ENCODE results near the gene EFCAB11. TPM values are rescaled to one million over a fixed set of nuclear protein-coding genes. Genes with fewer than 3 reads are reported as not detected.
"Not testable (repeated sequence)": the region's sequence is repeated elsewhere in the genome, so short reads cannot be mapped to it uniquely, and the experiment has no call there.

The EFCAB11 gene
- total RNA-seq, 4 donors from 2014 or later: 3.4 to 8.0 (median 5.5) TPM

DNA sequence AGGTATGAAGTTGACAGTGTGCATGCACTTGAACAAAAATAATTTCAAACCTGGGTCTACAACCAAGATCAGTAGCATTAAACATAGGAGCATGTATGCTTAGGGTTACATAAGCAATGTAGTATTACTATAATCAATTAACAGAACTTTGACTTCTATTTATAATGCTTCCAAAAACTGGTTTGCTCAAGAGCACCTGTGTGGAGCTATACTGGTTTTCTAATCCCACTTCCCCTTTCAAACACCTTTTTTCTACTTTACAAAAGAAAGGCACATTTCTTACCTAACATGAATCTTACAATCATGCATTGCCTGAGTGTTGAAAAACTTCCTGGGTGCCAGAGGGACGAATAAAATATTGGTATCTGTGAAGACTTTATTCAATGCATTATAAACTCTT lies 72.7 kb downstream of the EFCAB11 start:
- Histone ChIP-seq H3K27me3 (no peaks in the 10 kb centered on the region), H3K27ac (no peak overlapping the region), H3K9me3 (no peaks in the 10 kb centered on the region), H3K4me3 (no peak overlapping the region), H3K4me1 (no peaks in the 10 kb centered on the region), H3K36me3 (no peaks in the 10 kb centered on the region)
- TF ChIP-seq, protein P1, sequence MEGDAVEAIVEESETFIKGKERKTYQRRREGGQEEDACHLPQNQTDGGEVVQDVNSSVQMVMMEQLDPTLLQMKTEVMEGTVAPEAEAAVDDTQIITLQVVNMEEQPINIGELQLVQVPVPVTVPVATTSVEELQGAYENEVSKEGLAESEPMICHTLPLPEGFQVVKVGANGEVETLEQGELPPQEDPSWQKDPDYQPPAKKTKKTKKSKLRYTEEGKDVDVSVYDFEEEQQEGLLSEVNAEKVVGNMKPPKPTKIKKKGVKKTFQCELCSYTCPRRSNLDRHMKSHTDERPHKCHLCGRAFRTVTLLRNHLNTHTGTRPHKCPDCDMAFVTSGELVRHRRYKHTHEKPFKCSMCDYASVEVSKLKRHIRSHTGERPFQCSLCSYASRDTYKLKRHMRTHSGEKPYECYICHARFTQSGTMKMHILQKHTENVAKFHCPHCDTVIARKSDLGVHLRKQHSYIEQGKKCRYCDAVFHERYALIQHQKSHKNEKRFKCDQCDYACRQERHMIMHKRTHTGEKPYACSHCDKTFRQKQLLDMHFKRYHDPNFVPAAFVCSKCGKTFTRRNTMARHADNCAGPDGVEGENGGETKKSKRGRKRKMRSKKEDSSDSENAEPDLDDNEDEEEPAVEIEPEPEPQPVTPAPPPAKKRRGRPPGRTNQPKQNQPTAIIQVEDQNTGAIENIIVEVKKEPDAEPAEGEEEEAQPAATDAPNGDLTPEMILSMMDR (IDR thresholded peaks at IDR 0.05): no peak
- TF ChIP-seq POLR2A (IDR thresholded peaks at IDR 0.05): no peak
- intact Hi-C loops (cut with DNase I): no loop called here
- 70 to 100% methylated on average over 1 of the region's 1 CpG for whole genome bisulfite sequencing, 2 donors
- no peak for DNase-seq

DNA sequence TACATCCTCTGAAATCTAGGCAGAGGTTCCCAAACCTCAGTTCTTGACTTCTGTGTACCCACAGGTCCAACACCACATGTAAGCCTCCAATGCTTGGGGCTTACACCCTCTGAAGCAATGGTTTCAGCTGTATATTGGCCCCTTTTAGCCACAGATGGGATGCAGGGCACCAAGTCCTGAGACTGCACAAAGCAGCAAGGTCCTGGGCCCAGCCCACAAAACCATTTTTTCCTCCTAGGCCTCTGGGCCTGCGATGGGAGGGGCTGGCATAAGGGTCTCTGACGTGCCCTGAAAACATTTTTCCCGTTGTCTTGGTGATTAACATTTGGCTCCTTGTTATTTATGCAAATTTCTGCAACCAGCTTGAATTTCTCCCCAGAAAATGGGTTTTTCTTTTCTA lies 80.4 kb downstream of the EFCAB11 start:
- DNase-seq; H3K4me1 ChIP-seq; H3K4me3 ChIP-seq; intact Hi-C loops (cut with DNase I); H3K36me3 ChIP-seq; H3K27ac ChIP-seq; H3K27me3 ChIP-seq: not testable (repeated sequence)
- 86 to 90% methylated on average over 3 of the region's 3 CpGs for WGBS, 2 donors
- peaks cover 0 to 11% (median 5%) of the 10 kb centered on the region in 3 donors for H3K9me3 ChIP-seq

DNA sequence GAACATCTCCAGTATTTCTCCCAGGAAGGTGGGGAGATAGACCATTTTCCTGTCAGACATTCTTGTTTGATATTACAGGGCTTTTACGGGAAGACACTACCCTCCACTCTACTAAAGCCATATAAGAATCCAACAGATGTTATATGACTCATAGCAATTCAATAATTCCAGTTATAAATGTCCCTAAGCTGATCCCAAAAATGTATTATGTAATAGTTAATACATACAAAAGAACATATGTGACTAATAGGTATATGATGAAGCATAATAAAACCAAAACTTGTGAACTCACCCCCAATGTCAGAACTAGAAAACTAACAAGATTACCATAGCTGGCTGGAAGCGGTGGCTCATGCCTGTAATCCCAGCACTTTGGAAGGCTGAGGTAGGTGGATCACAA lies 84.2 kb downstream of the EFCAB11 start:
- Histone ChIP-seq H3K27me3 (no peaks in the 10 kb centered on the region), H3K9me3 (peaks cover 0 to 11% (median 11%) of the 10 kb centered on the region in 3 donors), H3K4me1 (peaks cover 0 to 22% (median 9%) of the 10 kb centered on the region in 3 donors), H3K36me3 (no peaks in the 10 kb centered on the region), H3K27ac (peak overlapping the region in 1 of 4 donors; percentile 42), H3K4me3 (no peak overlapping the region)
- no peak for TF ChIP-seq POLR2A (IDR thresholded peaks at IDR 0.05)
- TF ChIP-seq, protein P1 (IDR thresholded peaks at IDR 0.05): no peak
- 42 to 57% methylated on average over 2 of the region's 2 CpGs for WGBS, 2 donors
- intact Hi-C loops (cut with DNase I): no loop called here
- no peak for DNase-seq

DNA sequence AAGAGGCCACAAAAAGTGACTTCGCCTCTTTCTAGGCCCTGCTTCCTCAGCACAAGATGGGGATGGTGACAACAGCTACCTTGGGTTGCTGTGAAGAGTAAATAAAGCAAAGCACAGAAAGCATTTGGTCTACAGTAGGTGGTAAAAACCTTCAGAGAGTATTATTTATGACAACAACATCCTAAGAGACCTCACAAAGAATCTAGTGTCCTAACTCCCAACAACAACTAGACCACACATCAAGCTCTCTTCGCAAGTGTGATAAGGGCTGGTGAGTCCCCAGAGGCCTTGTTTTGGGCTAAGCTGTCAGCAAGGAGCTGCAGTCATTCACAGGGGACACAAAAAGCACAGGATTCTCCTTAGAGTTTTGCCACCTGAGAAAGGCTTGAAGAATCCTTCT lies 84.9 kb downstream of the EFCAB11 start:
- Histone ChIP-seq H3K9me3 (peaks cover 0 to 11% (median 11%) of the 10 kb centered on the region in 3 donors), H3K4me3 (no peak overlapping the region), H3K4me1 (peaks cover 0 to 22% (median 9%) of the 10 kb centered on the region in 3 donors), H3K36me3 (no peaks in the 10 kb centered on the region), H3K27me3 (no peaks in the 10 kb centered on the region), H3K27ac (peak overlapping the region in 2 of 4 donors; percentile 26 to 42)
- intact Hi-C loops (cut with DNase I): no loop called here
- WGBS, 2 donors: 83 to 88% methylated on average over 2 of the region's 2 CpGs
- TF ChIP-seq, protein P1 (IDR thresholded peaks at IDR 0.05): no peak
- no peak for DNase-seq

DNA sequence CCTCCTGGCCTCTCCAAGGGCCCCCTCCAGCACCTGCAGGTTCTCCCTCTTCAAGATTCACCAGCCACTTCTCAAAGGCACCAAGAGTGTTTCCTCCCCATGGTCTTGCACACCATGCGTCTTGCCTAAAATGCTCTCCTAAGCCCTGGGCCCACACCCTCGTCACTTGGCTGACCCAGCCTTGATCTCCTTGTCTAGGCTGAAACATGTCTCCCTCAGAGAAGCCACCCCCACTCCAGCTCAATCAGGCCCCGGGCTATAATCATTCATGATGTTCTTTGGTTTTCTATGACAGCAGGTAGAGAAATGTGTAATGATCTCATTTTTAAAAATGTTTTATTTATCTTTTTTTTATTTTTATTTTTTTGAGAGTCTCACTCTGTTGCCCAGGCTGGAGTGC lies 88.1 kb downstream of the EFCAB11 start:
- H3K36me3 ChIP-seq: no peaks in the 10 kb centered on the region
- H3K9me3 ChIP-seq: peaks cover 0 to 10% (median 0%) of the 10 kb centered on the region in 3 donors
- TF ChIP-seq, protein P1 (IDR thresholded peaks at IDR 0.05): no peak
- TF ChIP-seq POLR2A (IDR thresholded peaks at IDR 0.05): no peak
- H3K27me3 ChIP-seq: no peaks in the 10 kb centered on the region
- no peak for DNase-seq
- peaks cover 0 to 22% (median 9%) of the 10 kb centered on the region in 3 donors for H3K4me1 ChIP-seq
- intact Hi-C loops (cut with DNase I): no loop called here
- 47 to 54% methylated on average over 3 of the region's 3 CpGs for WGBS, 2 donors
- peak overlapping the region; percentile 57 to 86 (median 61) for H3K27ac ChIP-seq
- H3K4me3 ChIP-seq: no peak overlapping the region

DNA sequence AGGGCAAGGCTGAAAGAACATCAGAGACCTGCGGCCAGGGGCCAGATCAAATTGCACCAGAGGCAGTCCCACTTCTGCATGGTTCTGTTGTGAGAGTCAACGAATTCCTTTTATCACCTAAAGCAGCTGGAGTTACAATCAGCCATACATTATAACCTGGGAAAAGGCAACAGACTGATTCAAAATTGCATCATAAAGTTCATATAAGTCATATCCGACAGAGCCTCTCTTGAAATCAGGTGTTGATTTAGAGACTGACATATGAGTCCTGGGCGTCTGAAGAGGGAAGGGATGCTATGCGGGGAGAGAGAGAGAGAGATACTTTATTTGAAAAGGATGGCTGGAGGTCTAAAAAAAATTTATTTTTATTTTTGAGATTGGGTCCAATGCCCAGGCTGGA lies 89.4 kb downstream of the EFCAB11 start:
- H3K4me3 ChIP-seq: no peak overlapping the region
- H3K27ac ChIP-seq: no peak overlapping the region
- peaks cover 0 to 22% (median 9%) of the 10 kb centered on the region in 3 donors for H3K4me1 ChIP-seq
- TF ChIP-seq POLR2A (IDR thresholded peaks at IDR 0.05): no peak
- H3K9me3 ChIP-seq: peaks cover 0 to 12% (median 0%) of the 10 kb centered on the region in 3 donors
- no peaks in the 10 kb centered on the region for H3K27me3 ChIP-seq
- DNase-seq: no peak
- intact Hi-C loops (cut with DNase I): no loop called here
- 80 to 86% methylated on average over 3 of the region's 5 CpGs for WGBS, 2 donors
- no peaks in the 10 kb centered on the region for H3K36me3 ChIP-seq

Measured in esophagus squamous epithelium (tissue), 5 donors.